MM.1S (cell line): Measurements from ENCODE around the gene XYLT1.

Source experiments
- CTCF ChIP-seq: fragments of 300-600 bp; sonication (generic); IDR thresholded peaks from 2 replicates; pipeline ENCODE4 v1.5.1; 2016; ENCODE audit warnings: antibody characterized with exemption, low read length, mixed read lengths
- EZH2phosphoT487 ChIP-seq: fragments of 300-600 bp; sonication (generic); IDR thresholded peaks from 2 replicates; pipeline ENCODE4 v1.6.1; 2018; ENCODE audit warnings: antibody characterized with exemption, low read length

GRCh38 chr16:17508303-17508702, 37.5 kb upstream of the XYLT1 start:
- TF ChIP-seq EZH2phosphoT487: no peak
- TF ChIP-seq CTCF: no peak
